PC-9 (cell line): ENCODE measurements around the gene OAF. TPM values are rescaled to one million over a fixed set of nuclear protein-coding genes. Genes with fewer than 3 reads are reported as not detected.

Source experiments
- BruUV-seq: library from RNA; stranded (reverse); fragments of 400-500 nt; replicated peaks from 2 replicates; lab custom pipeline; 2021; lab: Mats Ljungman, UMichigan
- CTCF ChIA-PET: fragments of 300-600 bp; sonication (Branson Sonifier 250); formaldehyde crosslinking; loops from one replicate; lab custom pipeline; 2022; ENCODE audit warnings: antibody characterized with exemption; lab: Charles Lee
- POLR2A ChIA-PET: fragments of 300-600 bp; sonication (Branson Sonifier 250); formaldehyde crosslinking; loops from one replicate; lab custom pipeline; 2022; ENCODE audit warnings: antibody characterized with exemption; ENCODE audit not compliant: unreplicated experiment; lab: Charles Lee
- DNase-seq, 2 experiments: peaks; one replicate each; pipeline versions ENCODE4 v3.0.0 to v3.0.0-alpha.2; 2015 to 2022; ENCODE audit warnings: mixed read lengths in 1 of 2
- H2AFZ ChIP-seq: fragments of 200-600 bp; sonication (generic); 2 replicates; pipeline ENCODE4 v1.8.1; 2017; ENCODE audit warnings: antibody characterized with exemption
- H3F3A ChIP-seq: fragments of 200-600 bp; sonication (generic); 2 replicates; pipeline ENCODE4 v1.8.1; 2017; ENCODE audit warnings: antibody characterized with exemption, mild to moderate bottlenecking, low read depth; ENCODE audit not compliant: insufficient read depth
- H3K27ac ChIP-seq: fragments of 200-600 bp; sonication (generic); 2 replicates; pipeline ENCODE4 v1.6.1; 2016; ENCODE audit warnings: mixed run types
- H3K27me3 ChIP-seq: fragments of 200-600 bp; sonication (generic); 2 replicates; pipeline ENCODE4 v1.6.1; 2016; ENCODE audit warnings: low read depth, mixed run types; ENCODE audit not compliant: insufficient read depth
- H3K36me3 ChIP-seq: fragments of 200-600 bp; sonication (generic); 2 replicates; pipeline ENCODE4 v1.6.1; 2016; ENCODE audit warnings: low read depth, mixed run types
- H3K4me1 ChIP-seq: fragments of 200-600 bp; sonication (generic); replicated peaks from 2 replicates; pipeline ENCODE4 v1.6.1; 2016; ENCODE audit warnings: mixed run types; ENCODE audit not compliant: insufficient read depth
- H3K4me2 ChIP-seq: fragments of 200-600 bp; sonication (generic); 2 replicates; pipeline ENCODE4 v1.6.1; 2017; ENCODE audit warnings: mixed run types
- H3K4me3 ChIP-seq: fragments of 200-600 bp; sonication (generic); 2 replicates; pipeline ENCODE4 v1.6.1; 2016; ENCODE audit warnings: mixed run types
- H3K79me2 ChIP-seq: fragments of 200-600 bp; sonication (generic); 2 replicates; pipeline ENCODE4 v1.6.1; 2017; ENCODE audit warnings: low read depth, mixed run types
- H3K9me2 ChIP-seq: fragments of 200-600 bp; sonication (generic); 2 replicates; pipeline ENCODE4 v1.8.1; 2017; ENCODE audit warnings: mild to moderate bottlenecking; ENCODE audit not compliant: insufficient read depth
- H3K9me3 ChIP-seq: fragments of 200-600 bp; sonication (generic); 2 replicates; pipeline ENCODE4 v1.8.1; 2016; ENCODE audit warnings: low read depth; ENCODE audit not compliant: insufficient read depth
- H4K20me1 ChIP-seq: fragments of 200-600 bp; sonication (generic); 2 replicates; pipeline ENCODE4 v1.8.1; 2017; ENCODE audit not compliant: insufficient read depth
- EZH2 ChIP-seq: fragments of 200-600 bp; sonication (generic); IDR thresholded peaks from 2 replicates; pipeline ENCODE4 v1.8.0; 2017; ENCODE audit warnings: antibody characterized with exemption, low read depth
- intact Hi-C: fragments of 100-400 bp; cut with micrococcal nuclease; formaldehyde crosslinking; loops from one replicate; pipeline ENCODE4 v1.10.0; 2022; ENCODE audit not compliant: unreplicated experiment
- total RNA-seq: library from RNA; stranded (reverse); gene quantifications from 2 replicates; pipeline ENCODE4 v1.2.3, GENCODE V29; 2021
- TF ChIP-seq, protein P1 (sequence below): fragments of 200-600 bp; sonication (generic); conservative IDR thresholded peaks from 2 replicates; pipeline ENCODE4 v1.6.1; 2017; ENCODE audit warnings: mixed run types, antibody characterized with exemption, mild to moderate bottlenecking, moderate library complexity

Gene OAF
- total RNA-seq, 1 experiment from 2014 or later, result 45.6 TPM

DNA sequence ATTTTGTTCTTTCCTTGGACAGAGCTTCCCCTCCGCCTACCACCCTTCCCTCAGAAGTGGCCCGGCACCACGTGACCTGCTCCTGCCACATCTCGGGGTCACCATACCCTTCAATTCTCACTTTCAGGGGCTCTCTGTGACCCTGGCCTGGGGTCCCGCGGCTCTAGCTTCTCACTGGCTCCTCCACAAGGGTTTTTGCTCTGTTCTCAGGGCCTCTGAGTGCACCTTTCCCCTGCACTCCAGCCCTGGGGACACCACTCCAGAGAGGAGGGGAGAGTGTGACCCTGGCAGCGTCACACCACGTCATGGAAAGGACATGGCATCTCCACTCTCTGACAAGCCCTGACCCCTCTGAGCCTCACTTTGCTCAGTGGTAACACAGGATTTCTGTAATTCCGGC lies 46.5 kb downstream of the OAF start:
- CTCF ChIA-PET, result no interaction called here
- intact Hi-C loops, result no loop called here
- Histone ChIP-seq H3K36me3 (no peaks in the 10 kb centered on the region), H3K79me2 (no peaks in the 10 kb centered on the region), H2AFZ (no peak overlapping the region), H3K4me3 (no peak overlapping the region), H3K9me3 (no peaks in the 10 kb centered on the region), H3F3A (no peaks in the 10 kb centered on the region), H3K27me3 (peaks cover 74% of the 10 kb centered on the region), H3K27ac (no peak overlapping the region), H3K4me1 (no peaks in the 10 kb centered on the region), H4K20me1 (no peaks in the 10 kb centered on the region), H3K4me2 (no peak overlapping the region), H3K9me2 (no peaks in the 10 kb centered on the region)
- POLR2A ChIA-PET, result no interaction called here
- no peak for TF ChIP-seq EZH2
- TF ChIP-seq, protein P1, sequence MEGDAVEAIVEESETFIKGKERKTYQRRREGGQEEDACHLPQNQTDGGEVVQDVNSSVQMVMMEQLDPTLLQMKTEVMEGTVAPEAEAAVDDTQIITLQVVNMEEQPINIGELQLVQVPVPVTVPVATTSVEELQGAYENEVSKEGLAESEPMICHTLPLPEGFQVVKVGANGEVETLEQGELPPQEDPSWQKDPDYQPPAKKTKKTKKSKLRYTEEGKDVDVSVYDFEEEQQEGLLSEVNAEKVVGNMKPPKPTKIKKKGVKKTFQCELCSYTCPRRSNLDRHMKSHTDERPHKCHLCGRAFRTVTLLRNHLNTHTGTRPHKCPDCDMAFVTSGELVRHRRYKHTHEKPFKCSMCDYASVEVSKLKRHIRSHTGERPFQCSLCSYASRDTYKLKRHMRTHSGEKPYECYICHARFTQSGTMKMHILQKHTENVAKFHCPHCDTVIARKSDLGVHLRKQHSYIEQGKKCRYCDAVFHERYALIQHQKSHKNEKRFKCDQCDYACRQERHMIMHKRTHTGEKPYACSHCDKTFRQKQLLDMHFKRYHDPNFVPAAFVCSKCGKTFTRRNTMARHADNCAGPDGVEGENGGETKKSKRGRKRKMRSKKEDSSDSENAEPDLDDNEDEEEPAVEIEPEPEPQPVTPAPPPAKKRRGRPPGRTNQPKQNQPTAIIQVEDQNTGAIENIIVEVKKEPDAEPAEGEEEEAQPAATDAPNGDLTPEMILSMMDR, result no peak
- no peak for DNase-seq
- no TSS peak for BruUV-seq

DNA sequence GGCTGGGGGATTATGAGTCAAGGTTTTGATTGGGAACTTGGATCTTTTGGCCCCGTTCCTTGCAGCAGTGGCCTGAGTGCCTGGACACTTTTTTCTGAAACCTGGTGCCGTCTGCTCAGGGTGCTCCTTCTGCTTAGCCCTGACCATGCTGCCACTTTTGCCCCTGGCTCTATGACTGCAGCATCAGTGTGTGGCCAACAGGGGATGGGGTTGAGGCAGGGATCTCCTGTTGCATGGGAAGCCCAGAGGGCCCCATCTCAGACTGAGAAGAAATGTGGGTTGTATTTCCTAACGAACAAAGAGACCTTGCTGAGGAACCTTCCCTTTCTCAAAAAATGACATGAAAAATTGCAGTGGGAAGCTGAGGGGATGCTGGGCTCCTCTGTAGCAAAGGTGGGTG lies 47.8 kb downstream of the OAF start:
- no peaks in the 10 kb centered on the region for H3K36me3 ChIP-seq
- no TSS peak for BruUV-seq
- peaks cover 75% of the 10 kb centered on the region for H3K27me3 ChIP-seq
- DNase-seq, result no peak
- TF ChIP-seq, protein P1, result no peak; the same call in 1 of the 2 replicates
- TF ChIP-seq EZH2, result no peak
- no peak overlapping the region for H3K4me2 ChIP-seq
- no peak overlapping the region for H3K4me3 ChIP-seq
- H3K27ac ChIP-seq, result no peak overlapping the region
- no peaks in the 10 kb centered on the region for H3K9me2 ChIP-seq
- intact Hi-C loops, result no loop called here
- H3K9me3 ChIP-seq, result no peaks in the 10 kb centered on the region
- no peaks in the 10 kb centered on the region for H3K79me2 ChIP-seq
- ChIA-PET POLR2A (no interaction called here), CTCF (interaction anchor here (0.6 kb wide), 1 partner anchor 29 kb away, joined by 10 read pairs; no protein-coding TSS in a partner anchor)
- no peaks in the 10 kb centered on the region for H3K4me1 ChIP-seq
- no peaks in the 10 kb centered on the region for H3F3A ChIP-seq
- H4K20me1 ChIP-seq, result no peaks in the 10 kb centered on the region
- H2AFZ ChIP-seq, result no peak overlapping the region

DNA sequence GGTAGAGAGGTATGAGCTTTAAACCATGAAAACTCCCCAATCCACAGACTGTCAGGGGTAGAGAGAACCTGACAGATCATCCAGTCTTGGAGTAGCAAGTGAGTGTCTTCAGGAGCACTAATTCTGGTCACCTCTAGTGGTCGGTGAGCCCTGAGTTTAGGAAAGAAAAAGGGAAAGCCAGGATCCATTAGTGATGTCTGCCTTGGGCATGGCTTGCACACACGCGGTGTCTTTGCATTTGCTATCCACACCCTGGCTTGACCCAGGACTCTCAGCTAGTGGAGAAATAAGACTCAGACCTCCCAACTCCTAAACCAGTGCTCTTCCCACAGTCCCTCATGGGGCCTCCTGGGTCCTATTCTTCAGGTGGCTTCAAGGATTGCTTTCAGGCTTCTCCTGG lies 48.4 kb downstream of the OAF start:
- DNase-seq, result no peak
- Histone ChIP-seq H2AFZ (no peak overlapping the region), H3K9me2 (no peaks in the 10 kb centered on the region), H4K20me1 (no peaks in the 10 kb centered on the region), H3K27me3 (peaks cover 75% of the 10 kb centered on the region), H3K4me2 (no peak overlapping the region), H3K4me1 (no peaks in the 10 kb centered on the region), H3K4me3 (no peak overlapping the region), H3F3A (no peaks in the 10 kb centered on the region), H3K9me3 (no peaks in the 10 kb centered on the region), H3K27ac (no peak overlapping the region), H3K36me3 (no peaks in the 10 kb centered on the region), H3K79me2 (no peaks in the 10 kb centered on the region)
- intact Hi-C loops, result no loop called here
- no TSS peak for BruUV-seq
- no peak for TF ChIP-seq EZH2
- ChIA-PET CTCF (interaction anchor here (0.6 kb wide), 2 partner anchors 28 to 345 kb away, joined by 7 to 10 read pairs; no protein-coding TSS in a partner anchor), POLR2A (no interaction called here)

DNA sequence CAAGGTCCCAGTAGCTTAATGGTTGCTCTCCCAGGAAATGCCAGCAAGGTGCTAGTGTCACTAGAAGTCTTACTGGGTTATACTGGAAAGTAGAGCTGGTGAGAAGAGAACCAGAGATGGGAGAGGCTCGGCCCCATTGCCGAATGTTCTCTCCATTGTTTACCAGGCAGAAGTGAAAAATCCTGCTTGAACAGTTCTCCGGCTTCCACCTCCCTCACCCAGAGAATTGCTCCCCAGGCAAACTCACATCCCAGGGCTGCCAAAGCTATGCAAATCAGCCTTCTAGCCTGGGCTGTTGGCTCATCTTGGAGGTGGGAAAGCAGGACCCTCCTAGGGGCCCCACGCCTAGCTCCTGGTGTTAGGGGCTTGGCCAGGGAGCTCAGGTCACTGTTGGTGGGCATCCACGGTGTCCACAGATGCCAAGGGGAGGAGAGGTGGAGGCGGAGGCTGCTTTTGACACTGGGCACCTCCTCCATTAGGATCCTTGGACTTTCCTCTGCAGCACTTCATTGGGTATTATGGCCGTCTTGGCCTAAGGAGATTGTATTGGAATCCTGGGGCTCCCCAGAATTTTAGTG lies 49.2 kb downstream of the OAF start:
- Histone ChIP-seq H2AFZ (no peak overlapping the region), H3K27ac (no peak overlapping the region), H3K4me2 (no peak overlapping the region), H4K20me1 (no peaks in the 10 kb centered on the region), H3K79me2 (no peaks in the 10 kb centered on the region), H3K4me1 (no peaks in the 10 kb centered on the region), H3K27me3 (peaks cover 75% of the 10 kb centered on the region), H3K36me3 (no peaks in the 10 kb centered on the region), H3K9me3 (no peaks in the 10 kb centered on the region), H3K9me2 (no peaks in the 10 kb centered on the region), H3K4me3 (no peak overlapping the region), H3F3A (no peaks in the 10 kb centered on the region)
- POLR2A ChIA-PET, result no interaction called here
- BruUV-seq, result no TSS peak
- intact Hi-C loops, result no loop called here
- no peak for DNase-seq
- CTCF ChIA-PET, result no interaction called here
- no peak for TF ChIP-seq EZH2
- TF ChIP-seq, protein P1, result no peak
